HCT116 (cell line): ENCODE data around the gene AKT1. TPM values are rescaled to one million over a fixed set of nuclear protein-coding genes. Genes with fewer than 3 reads are reported as not detected.

ENCODE experiments used
- ATAC-seq: fragments of 200-7000 bp; cut with Tn5 transposase; 2 replicates; pipeline ENCODE4 v1.9.1; 2020; ENCODE audit warnings: mild to moderate bottlenecking, moderate library complexity
- BruUV-seq: library from RNA; stranded (reverse); fragments of 400-500 nt; replicated peaks from 2 replicates; lab custom pipeline; 2021; lab: Mats Ljungman, UMichigan
- CTCF ChIA-PET: fragments of 300-600 bp; sonication (Branson Sonifier 250); formaldehyde crosslinking; loops from one replicate; lab custom pipeline; 2021; ENCODE audit warnings: antibody characterized with exemption; lab: Charles Lee
- POLR2A ChIA-PET: fragments of 300-600, 350-600 bp; sonication (Branson Sonifier 250); formaldehyde crosslinking; loops from one replicate; lab custom pipeline; 2021; ENCODE audit warnings: antibody characterized with exemption; lab: Charles Lee
- RAD21 ChIA-PET, 2 experiments: fragments of 300-600 bp; sonication (Branson Sonifier 250); formaldehyde crosslinking; loops; one replicate each; lab custom pipeline; 2023; ENCODE audit warnings: low total read pairs in 2 of 2; ENCODE audit not compliant: uncharacterized antibody in 2 of 2, unreplicated experiment in 2 of 2, low non-redundant PET in 1 of 2; lab: Charles Lee
- DNase-seq: peaks from one replicate; pipeline ENCODE4 v3.0.0-alpha.2; 2010; ENCODE audit warnings: low read depth, low spot score
- H2AFZ ChIP-seq: fragments of 200-600 bp; shearing (Covaris generic), sonication (generic); 2 replicates; pipeline ENCODE4 v1.6.1; 2017; ENCODE audit warnings: low read depth, mixed run types, mixed read lengths, antibody characterized with exemption, low read length; ENCODE audit not compliant: poor library complexity, severe bottlenecking
- H3K27ac ChIP-seq: 2 replicates; pipeline ENCODE4 v1.5.1; 2012; ENCODE audit warnings: low read depth, low read length
- H3K27me3 ChIP-seq: fragments of 200-600 bp; sonication (generic); 2 replicates; pipeline ENCODE4 v1.6.1; 2016; ENCODE audit warnings: mixed run types, low read length, mixed read lengths; ENCODE audit not compliant: insufficient read depth
- H3K36me3 ChIP-seq, 2 experiments: fragments of 200-500 bp in 1 of 2; fragments of 200-600 bp in 1 of 2; sonication (Bioruptor generic) in 1 of 2; sonication (generic) in 1 of 2; 2 replicates each; pipeline versions ENCODE4 v1.5.1 to v1.6.1; 2014 to 2016; ENCODE audit warnings: low read length in 2 of 2, inconsistent platforms in 1 of 2, mixed read lengths in 1 of 2, mixed run types in 1 of 2; ENCODE audit not compliant: insufficient read depth in 2 of 2, control insufficient read depth in 1 of 2
- H3K4me1 ChIP-seq, 2 experiments: fragments of 200-600 bp in 1 of 2; sonication (generic) in 1 of 2; 2 replicates each; pipeline versions ENCODE4 v1.5.1 to v1.6.1; 2012 to 2017; ENCODE audit warnings: low read length in 2 of 2, inconsistent platforms in 1 of 2, mild to moderate bottlenecking in 1 of 2, mixed read lengths in 1 of 2, mixed run types in 1 of 2, moderate library complexity in 1 of 2; ENCODE audit not compliant: insufficient read depth in 2 of 2, control insufficient read depth in 1 of 2
- H3K4me2 ChIP-seq: fragments of 200-600 bp; sonication (generic); 2 replicates; pipeline ENCODE4 v1.6.1; 2017; ENCODE audit warnings: mixed run types, low read length, mixed read lengths
- H3K4me3 ChIP-seq, 2 experiments: fragments of 200-600 bp in 1 of 2; sonication (generic) in 1 of 2; replicated peaks in 1 of 2; 2 replicates each; pipeline ENCODE4 v1.5.1; 2011 to 2016; ENCODE audit warnings: low read length in 2 of 2, control low read depth in 1 of 2, low read depth in 1 of 2, mild to moderate bottlenecking in 1 of 2, mixed read lengths in 1 of 2, mixed run types in 1 of 2
- H3K79me2 ChIP-seq: fragments of 200-600 bp; sonication (generic); 2 replicates; pipeline ENCODE4 v1.6.1; 2017; ENCODE audit warnings: mild to moderate bottlenecking, mixed run types, low read length, moderate library complexity, mixed read lengths; ENCODE audit not compliant: insufficient read depth
- H3K9ac ChIP-seq: fragments of 200-600 bp; sonication (generic); 2 replicates; pipeline ENCODE4 v1.6.1; 2016; ENCODE audit warnings: low read length, mixed read lengths
- H3K9me2 ChIP-seq: fragments of 200-600 bp; sonication (generic), shearing (Covaris generic); 2 replicates; pipeline ENCODE4 v1.6.1; 2017; ENCODE audit warnings: mixed run types, mild to moderate bottlenecking, moderate library complexity; ENCODE audit not compliant: insufficient read depth
- H3K9me3 ChIP-seq, 2 experiments: fragments of 200-500 bp in 1 of 2; fragments of 200-600 bp in 1 of 2; sonication (Bioruptor generic) in 1 of 2; sonication (generic) in 1 of 2; 2 replicates each; pipeline ENCODE4 v1.6.1; 2014 to 2017; ENCODE audit warnings: low read length in 2 of 2, mixed read lengths in 2 of 2, inconsistent platforms in 1 of 2, low read depth in 1 of 2, mild to moderate bottlenecking in 1 of 2, mixed run types in 1 of 2, moderate library complexity in 1 of 2; ENCODE audit not compliant: control insufficient read depth in 1 of 2, insufficient read depth in 1 of 2
- H4K20me1 ChIP-seq: fragments of 200-600 bp; sonication (generic), shearing (Covaris generic); 2 replicates; pipeline ENCODE4 v1.6.1; 2017; ENCODE audit warnings: mixed run types, mild to moderate bottlenecking, moderate library complexity; ENCODE audit not compliant: insufficient read depth
- ATF3 ChIP-seq: IDR thresholded peaks from 2 replicates; pipeline ENCODE4 v1.6.1; 2012
- EZH2 ChIP-seq: fragments of 200-600 bp; sonication (generic); IDR thresholded peaks from 2 replicates; pipeline ENCODE4 v1.6.1; 2017; ENCODE audit warnings: antibody characterized with exemption, mixed run types
- FOSL1 ChIP-seq: IDR thresholded peaks from 2 replicates; pipeline ENCODE4 v1.6.1; 2012; ENCODE audit warnings: low read depth
- JUND ChIP-seq: IDR thresholded peaks from 2 replicates; pipeline ENCODE4 v1.6.1; 2012
- POLR2AphosphoS5 ChIP-seq: IDR thresholded peaks from 2 replicates; pipeline ENCODE4 v1.6.1; 2011; ENCODE audit warnings: mild to moderate bottlenecking, low read depth, low read length, moderate library complexity
- SIN3A ChIP-seq: IDR thresholded peaks from 2 replicates; pipeline ENCODE4 v1.6.1; 2012; ENCODE audit warnings: low read depth
- SRF ChIP-seq: IDR thresholded peaks from 2 replicates; pipeline ENCODE4 v1.6.1; 2012; ENCODE audit warnings: low read depth
- intact Hi-C: fragments of 100-400 bp; cut with micrococcal nuclease; formaldehyde crosslinking; loops from 2 replicates; pipeline ENCODE4 v1.10.0; 2022
- total RNA-seq: library from RNA; stranded (reverse); gene quantifications from one replicate; pipeline ENCODE4 v1.2.1, GENCODE V29; 2021; ENCODE audit not compliant: unreplicated experiment
- TF ChIP-seq, protein P1 (sequence below), 3 experiments: fragments of 200-600 bp in 1 of 3; sonication (generic) in 1 of 3; IDR thresholded peaks in 2 of 3; conservative IDR thresholded peaks in 1 of 3; 2 replicates each; pipeline ENCODE4 v1.5.1; 2012 to 2017; ENCODE audit warnings: low read depth in 2 of 3, low read length in 2 of 3, antibody characterized with exemption in 1 of 3, borderline replicate concordance in 1 of 3, control low read depth in 1 of 3, mild to moderate bottlenecking in 1 of 3, mixed read lengths in 1 of 3, mixed run types in 1 of 3, moderate library complexity in 1 of 3; ENCODE audit not compliant: insufficient read depth in 1 of 3

The AKT1 gene
- total RNA-seq, 1 experiment from 2014 or later = 152 TPM

- Histone ChIP-seq H3K9me3 (no peaks in the 10 kb centered on the region), H2AFZ (no peak overlapping the region), H3K4me3 (no peak overlapping the region), H3K4me2 (no peak overlapping the region), H3K27ac (no peak overlapping the region; the same call in 1 of the 2 replicates), H3K27me3 (no peaks in the 10 kb centered on the region)
- CTCF ChIA-PET = interaction anchor here (1.6 kb wide), 1 partner anchor 12 kb away, joined by 5 read pairs; no protein-coding TSS in a partner anchor
- intact Hi-C loops = no loop called here
- TF ChIP-seq SRF (no peak), EZH2 (no peak), JUND (no peak), FOSL1 (no peak), ATF3 (no peak), SIN3A (no peak), POLR2AphosphoS5 (peak; percentile 11)
- TF ChIP-seq, protein P1, sequence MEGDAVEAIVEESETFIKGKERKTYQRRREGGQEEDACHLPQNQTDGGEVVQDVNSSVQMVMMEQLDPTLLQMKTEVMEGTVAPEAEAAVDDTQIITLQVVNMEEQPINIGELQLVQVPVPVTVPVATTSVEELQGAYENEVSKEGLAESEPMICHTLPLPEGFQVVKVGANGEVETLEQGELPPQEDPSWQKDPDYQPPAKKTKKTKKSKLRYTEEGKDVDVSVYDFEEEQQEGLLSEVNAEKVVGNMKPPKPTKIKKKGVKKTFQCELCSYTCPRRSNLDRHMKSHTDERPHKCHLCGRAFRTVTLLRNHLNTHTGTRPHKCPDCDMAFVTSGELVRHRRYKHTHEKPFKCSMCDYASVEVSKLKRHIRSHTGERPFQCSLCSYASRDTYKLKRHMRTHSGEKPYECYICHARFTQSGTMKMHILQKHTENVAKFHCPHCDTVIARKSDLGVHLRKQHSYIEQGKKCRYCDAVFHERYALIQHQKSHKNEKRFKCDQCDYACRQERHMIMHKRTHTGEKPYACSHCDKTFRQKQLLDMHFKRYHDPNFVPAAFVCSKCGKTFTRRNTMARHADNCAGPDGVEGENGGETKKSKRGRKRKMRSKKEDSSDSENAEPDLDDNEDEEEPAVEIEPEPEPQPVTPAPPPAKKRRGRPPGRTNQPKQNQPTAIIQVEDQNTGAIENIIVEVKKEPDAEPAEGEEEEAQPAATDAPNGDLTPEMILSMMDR (IDR thresholded peaks at IDR 0.05 in 2 of 3, conservative IDR thresholded peaks at IDR 0.05 in 1 of 3; ENCODE audit: borderline replicate concordance in 1 of 3, insufficient read depth in 1 of 3, low read depth in 2 of 3, low read length in 2 of 3) = no peak
- TF ChIP-seq, all 23 proteins: peak for 1
- H3K36me3 ChIP-seq = peaks cover 0 to 8% of the 10 kb centered on the region in 2 experiments; a peak in 2 of 4 replicates
- H3K9ac ChIP-seq = no peak overlapping the region
- no TSS peak for BruUV-seq
- H3K9me2 ChIP-seq = no peaks in the 10 kb centered on the region
- POLR2A ChIA-PET = no interaction called here
- H4K20me1 ChIP-seq = no peaks in the 10 kb centered on the region
- H3K79me2 ChIP-seq = no peaks in the 10 kb centered on the region
- ATAC-seq = no peak
- RAD21 ChIA-PET = no interaction called here
- H3K4me1 ChIP-seq = peaks cover 13 to 24% of the 10 kb centered on the region in 2 experiments
- DNase-seq = no peak
Measured at GRCh38 chr14:104721505-104722431, 73.8 kb downstream of the AKT1 start.

Other genes with a start within 250 kb of the AKT1 start
- gene C14orf180, start 216.0 kb downstream of the AKT1 start, total RNA-seq = not detected
- gene TMEM179, start 191.0 kb downstream of the AKT1 start, total RNA-seq = not detected
- 95.8 TPM for gene INF2, start 106.1 kb downstream of the AKT1 start, total RNA-seq
- 9.9 TPM for gene ADSS1, start 71.5 kb downstream of the AKT1 start, total RNA-seq
- 141 TPM for gene SIVA1, start 42.6 kb downstream of the AKT1 start, total RNA-seq
- 4.4 TPM for gene ZBTB42, start 5.4 kb upstream of the AKT1 start, total RNA-seq
- gene CEP170B, start 69.5 kb upstream of the AKT1 start, total RNA-seq = 45.9 TPM
- gene PLD4, start 129.1 kb upstream of the AKT1 start, total RNA-seq = 0.12 TPM
- 45.0 TPM for gene AHNAK2, start 182.6 kb upstream of the AKT1 start, total RNA-seq
- 14.8 TPM for gene CLBA1, start 190.0 kb upstream of the AKT1 start, total RNA-seq
- gene CDCA4, start 225.3 kb upstream of the AKT1 start, total RNA-seq = 62.4 TPM